22Rv1 (cell line): ENCODE measurements around the gene CCR1.

Experiments
- H3K27ac ChIP-seq: fragments of 450-650 bp; 2 replicates; pipeline ENCODE4 v1.5.1; 2017
- ZFX ChIP-seq: fragments of 450-650 bp; IDR thresholded peaks from 2 replicates; pipeline ENCODE4 v1.6.1; 2017; ENCODE audit warnings: antibody characterized with exemption, borderline replicate concordance
- TF ChIP-seq, protein P1 (sequence below): fragments of 450-650 bp; IDR thresholded peaks from 2 replicates; pipeline ENCODE4 v1.5.1; 2017; ENCODE audit warnings: mild to moderate bottlenecking

The CCR1 gene

DNA sequence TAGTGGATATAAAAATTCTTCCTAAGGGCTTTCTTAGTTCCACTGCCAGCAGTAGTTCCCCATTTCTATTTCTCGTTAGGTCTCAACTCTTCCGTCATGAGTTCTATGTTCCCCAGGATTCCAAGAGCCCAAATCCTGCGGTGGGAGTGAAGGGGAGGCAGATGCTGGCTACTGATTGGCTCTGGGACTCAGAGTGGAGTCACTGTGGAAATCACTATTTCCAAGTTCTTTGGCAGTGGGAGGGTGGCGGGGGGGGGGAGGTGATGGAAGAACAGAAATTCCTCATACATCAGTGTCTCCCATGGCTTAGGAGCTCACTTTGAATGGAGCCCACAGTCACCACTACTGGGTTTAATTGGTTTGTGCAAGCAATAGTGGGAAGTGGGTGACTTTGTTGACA, 5.6 kb downstream of the CCR1 start:
- H3K27ac ChIP-seq: no peak overlapping the region
- no peak for TF ChIP-seq ZFX
- TF ChIP-seq, protein P1, sequence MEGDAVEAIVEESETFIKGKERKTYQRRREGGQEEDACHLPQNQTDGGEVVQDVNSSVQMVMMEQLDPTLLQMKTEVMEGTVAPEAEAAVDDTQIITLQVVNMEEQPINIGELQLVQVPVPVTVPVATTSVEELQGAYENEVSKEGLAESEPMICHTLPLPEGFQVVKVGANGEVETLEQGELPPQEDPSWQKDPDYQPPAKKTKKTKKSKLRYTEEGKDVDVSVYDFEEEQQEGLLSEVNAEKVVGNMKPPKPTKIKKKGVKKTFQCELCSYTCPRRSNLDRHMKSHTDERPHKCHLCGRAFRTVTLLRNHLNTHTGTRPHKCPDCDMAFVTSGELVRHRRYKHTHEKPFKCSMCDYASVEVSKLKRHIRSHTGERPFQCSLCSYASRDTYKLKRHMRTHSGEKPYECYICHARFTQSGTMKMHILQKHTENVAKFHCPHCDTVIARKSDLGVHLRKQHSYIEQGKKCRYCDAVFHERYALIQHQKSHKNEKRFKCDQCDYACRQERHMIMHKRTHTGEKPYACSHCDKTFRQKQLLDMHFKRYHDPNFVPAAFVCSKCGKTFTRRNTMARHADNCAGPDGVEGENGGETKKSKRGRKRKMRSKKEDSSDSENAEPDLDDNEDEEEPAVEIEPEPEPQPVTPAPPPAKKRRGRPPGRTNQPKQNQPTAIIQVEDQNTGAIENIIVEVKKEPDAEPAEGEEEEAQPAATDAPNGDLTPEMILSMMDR: no peak

DNA sequence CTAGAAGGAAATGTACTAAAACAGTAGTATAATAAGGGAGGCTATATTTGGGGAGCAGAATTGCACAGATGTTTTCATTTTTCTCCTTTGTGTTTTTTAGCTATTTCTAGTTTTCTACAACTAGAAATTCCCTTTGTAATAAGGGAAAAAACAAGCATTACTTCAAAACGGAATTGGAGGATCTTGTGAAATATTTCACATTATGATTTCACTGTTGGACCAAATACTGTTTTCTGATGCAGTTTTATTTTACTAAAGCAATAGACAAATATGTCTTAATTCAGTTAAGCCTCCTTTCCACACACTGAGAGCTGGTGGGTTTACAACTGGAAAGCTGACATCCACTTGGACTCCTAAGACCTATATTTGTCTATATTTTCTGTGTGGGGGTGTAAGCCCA, 7.3 kb downstream of the CCR1 start:
- H3K27ac ChIP-seq: no peak overlapping the region

GRCh38 chr3:46200211-46200610, 7.9 kb downstream of the CCR1 start:
- no peak overlapping the region for H3K27ac ChIP-seq
- no peak for TF ChIP-seq ZFX
- TF ChIP-seq, protein P1: no peak

More for the DNA sequence above, 7.3 kb downstream of the CCR1 start:
- TF ChIP-seq, protein P1: no peak
- TF ChIP-seq ZFX: no peak

- H3K27ac ChIP-seq: no peak overlapping the region
- TF ChIP-seq ZFX: no peak
- TF ChIP-seq, protein P1: no peak
These were observed 11.7 kb downstream of the CCR1 start for GRCh38 chr3:46196261-46196957.

DNA sequence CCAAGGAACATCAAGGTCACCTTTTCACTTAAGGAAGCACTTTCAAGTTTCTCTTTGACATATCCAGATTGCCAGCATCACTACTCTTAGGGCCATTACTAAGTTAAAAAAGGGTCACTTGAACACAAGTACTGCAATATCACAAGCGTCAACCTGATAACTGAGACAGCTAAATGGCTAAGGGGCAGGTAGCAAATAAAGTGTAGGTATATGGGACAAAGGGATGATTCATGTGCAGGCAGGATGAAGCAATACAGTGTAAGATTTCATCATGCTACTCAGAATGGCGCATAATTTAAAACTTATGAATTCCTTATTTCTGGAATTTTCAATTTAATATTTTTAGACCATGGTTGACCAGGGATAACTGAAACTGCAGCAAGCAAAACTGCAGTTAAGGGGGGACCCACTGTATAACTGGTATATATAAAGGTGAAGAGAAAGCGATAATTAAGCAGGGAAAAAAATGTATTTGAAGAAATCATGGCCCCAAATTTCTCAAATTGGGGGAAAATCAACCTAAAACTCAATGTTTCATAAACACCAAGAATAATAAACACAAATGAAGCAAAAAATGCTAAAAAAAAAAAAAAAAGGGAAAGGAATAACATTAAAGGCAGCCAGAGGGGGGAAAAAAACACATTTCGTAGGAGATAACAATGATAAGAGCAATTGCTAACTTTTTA, 13.1 kb downstream of the CCR1 start:
- no peak overlapping the region for H3K27ac ChIP-seq
- TF ChIP-seq ZFX: no peak
- TF ChIP-seq, protein P1: no peak

- TF ChIP-seq, protein P1: no peak
- no peak for TF ChIP-seq ZFX
- H3K27ac ChIP-seq: no peak overlapping the region
These were observed 14.7 kb downstream of the CCR1 start for GRCh38 chr3:46193436-46193835.

- no peak for TF ChIP-seq ZFX
- TF ChIP-seq, protein P1: no peak
- H3K27ac ChIP-seq: no peak overlapping the region
These were observed 15.2 kb downstream of the CCR1 start for GRCh38 chr3:46192939-46193338.
